DMS53 treated with DMSO at 0.1 percent for 48 hours (cell line): ENCODE data around the gene MAP3K19.
"Not testable (repeated sequence)": the region's sequence is repeated elsewhere in the genome, so short reads cannot be mapped to it uniquely, and the experiment has no call there.

Source experiments
- DNase-seq: peaks from one replicate; lab custom pipeline; 2025; ENCODE audit not compliant: unreplicated experiment; lab: John Stamatoyannopoulos, UW

MAP3K19 gene

DNA sequence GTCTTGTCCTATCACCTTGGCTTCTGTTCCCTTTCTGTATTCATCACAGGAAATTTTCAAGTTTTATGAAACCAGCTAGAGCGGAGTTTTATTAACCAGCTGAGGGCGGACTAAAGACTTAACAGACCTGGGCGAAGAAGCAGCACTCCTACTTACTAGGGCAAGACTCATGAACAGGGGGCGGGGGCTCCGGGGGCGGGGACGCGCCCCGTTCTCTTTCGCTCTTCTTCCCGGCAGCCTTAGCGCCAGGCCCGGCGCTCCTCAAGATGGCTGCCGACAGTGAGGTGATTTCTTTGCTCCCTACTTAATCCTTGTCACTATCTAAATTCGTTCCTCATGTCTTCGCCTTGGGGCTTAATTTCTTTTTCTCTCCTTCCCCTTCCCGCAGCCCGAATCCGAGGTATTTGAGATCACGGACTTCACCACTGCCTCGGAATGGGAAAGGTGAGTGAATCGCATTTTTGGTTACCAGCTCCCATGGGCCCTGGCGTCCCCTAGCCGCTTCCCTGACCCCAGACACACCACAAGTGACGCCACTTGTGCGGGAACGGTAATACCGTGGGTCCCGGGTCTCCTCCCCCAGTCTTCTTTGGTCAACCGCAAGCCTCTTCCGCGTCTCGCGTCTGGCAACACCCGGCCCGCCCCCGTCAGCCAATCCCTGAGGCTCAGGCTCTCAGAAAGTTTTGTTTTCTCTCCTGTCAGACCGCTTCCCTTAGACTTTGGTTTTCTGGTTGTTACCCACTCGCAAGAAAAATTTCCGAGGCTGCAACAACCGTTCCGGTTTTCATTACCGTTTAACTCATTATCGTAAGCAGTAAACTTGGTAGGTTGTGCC lies 5.0 kb upstream of the MAP3K19 start, which contains the start of gene RAB3GAP1:
Gene RAB3GAP1 (plus strand): TSS at position 251 of the 835 bp plus-strand sequence. CDS start 16 bp downstream, at position 267.
- DNase-seq: no peak

DNA sequence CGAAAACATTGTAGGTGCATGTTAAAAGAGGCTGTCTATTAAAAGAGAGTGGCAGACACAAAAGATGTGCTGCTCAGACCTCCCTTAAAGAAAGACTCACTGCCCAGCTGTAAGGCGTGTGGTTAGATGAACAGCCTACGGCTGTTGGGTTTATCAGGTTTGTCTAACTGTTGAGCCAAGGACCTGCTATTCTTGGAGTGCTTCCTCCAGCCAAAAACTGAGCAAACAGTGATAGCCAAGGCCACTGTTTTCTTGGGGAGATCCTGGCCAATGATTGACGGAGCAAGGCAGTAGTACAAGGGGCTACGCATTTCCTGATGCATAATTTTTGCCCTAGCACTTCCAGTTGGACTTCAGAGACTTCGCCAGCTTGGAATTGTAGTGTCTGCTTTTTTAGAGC lies 3.4 kb upstream of the MAP3K19 start:
- DNase-seq: no peak

DNA sequence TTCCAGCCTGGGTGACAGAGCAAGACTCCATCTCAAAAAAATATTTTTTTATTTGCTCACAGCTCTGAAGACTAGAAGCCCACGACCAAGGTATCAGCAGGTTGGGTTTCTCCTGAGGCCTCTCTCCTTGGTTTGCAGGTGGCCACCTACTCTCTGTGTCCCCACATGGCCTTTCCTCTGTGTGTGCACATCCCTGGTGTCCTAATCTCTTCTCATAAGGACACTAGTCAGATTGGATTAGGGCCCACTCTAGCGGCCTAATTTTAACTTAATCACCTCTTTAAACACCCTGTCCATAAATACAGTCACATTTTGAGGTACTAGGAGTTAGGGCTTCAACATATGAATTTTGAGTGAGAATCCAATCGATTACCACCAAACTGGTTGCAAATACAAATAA lies 2.9 kb upstream of the MAP3K19 start:
- no peak for DNase-seq

GRCh38 chr2:135048122-135048521 lies 875 bp upstream of the MAP3K19 start:
- DNase-seq: no peak

- no peak for DNase-seq
These were observed 3.9 kb downstream of the MAP3K19 start for GRCh38 chr2:135043345-135043744.

DNA sequence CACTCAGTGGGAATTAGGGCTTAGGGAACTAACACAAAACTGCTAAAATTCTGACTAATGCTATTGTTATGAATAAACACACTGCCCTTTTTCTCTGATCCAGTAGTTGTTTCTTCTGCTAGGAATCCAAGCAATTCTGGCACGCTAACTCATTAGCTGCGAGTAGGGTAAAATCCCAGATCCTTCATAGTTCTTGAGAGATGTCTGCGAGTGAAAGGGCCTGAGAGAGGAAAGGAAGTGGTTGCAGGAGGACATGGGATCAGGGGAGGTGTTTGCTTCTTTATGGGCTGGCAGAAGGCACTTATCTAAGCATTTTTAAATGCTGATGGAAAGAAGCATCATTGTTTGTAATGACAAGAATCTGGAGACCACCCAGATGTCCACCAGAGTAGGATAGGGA lies 9.4 kb downstream of the MAP3K19 start:
- no peak for DNase-seq

DNA sequence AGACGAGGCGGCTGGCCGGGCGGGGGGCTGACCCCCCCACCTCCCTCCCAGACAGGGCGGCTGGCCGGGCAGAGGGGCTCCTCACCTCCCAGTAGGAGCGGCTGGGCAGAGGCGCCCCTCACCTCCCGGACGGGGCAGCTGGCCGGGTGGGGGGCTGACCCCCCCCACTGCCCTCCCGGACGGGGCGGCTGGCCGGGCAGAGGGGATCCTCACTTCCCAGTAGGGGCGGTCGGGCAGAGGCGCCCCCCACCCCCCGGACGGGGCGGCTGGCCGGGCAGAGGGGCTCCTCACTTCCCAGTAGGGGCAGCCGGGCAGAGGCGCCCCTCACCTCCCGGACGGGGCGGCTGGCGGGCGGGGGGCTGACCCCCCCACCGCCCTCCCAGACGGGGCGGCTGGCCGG lies 14.0 kb downstream of the MAP3K19 start:
- DNase-seq: not testable (repeated sequence)

DNA sequence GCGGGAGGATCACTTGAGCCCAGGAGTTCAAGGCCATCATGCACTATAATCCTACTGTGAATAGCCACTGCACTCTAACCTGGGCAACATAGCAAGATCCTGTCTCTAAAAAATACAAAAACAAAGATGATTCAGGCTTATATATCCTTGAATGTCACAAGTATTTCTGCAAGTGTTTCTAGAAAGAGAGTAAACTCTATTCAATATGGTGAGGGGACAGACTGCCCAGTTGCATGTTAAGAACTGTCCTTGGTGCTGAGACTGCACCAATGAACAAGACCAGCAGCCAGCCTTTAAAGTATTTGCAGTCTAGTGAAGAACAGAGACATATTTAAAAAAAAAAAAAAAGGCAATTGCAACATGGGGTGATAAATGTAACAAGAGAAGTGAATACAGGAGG lies 16.4 kb downstream of the MAP3K19 start:
- DNase-seq: no peak

DNA sequence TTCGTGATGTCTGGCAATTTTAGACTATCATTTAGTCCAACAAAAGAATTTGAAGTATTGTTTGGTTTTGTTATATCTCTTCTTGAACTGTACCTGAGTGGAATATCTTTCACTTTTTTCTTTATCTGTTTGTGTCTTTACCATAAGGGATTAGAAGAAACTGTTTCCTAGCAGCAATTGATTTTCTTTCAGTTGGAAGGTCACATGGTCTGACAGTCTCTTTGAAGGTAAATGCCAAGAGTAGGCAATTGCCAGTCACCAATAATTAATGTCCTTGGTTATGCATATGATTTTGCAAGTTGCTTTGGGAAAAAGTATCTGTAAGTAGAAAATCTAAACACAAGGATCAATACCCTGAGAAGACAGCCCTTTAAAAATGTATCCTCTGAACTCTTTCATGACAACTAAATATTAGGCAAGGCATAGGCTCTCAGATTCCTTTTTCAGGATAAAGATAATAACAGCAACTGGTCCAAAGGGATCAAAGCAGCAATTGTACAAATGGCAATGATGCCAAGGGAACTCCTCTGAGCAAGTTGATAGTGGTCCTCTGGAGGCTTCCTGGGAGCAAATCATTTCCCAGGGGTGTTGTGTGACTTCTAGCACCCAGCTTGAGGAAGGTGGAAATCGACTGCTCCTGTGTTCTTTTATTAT lies 17.6 kb downstream of the MAP3K19 start:
- DNase-seq: no peak

GRCh38 chr2:135023886-135024485 lies 23.3 kb downstream of the MAP3K19 start:
- DNase-seq: no peak

GRCh38 chr2:135022952-135023880 lies 24.0 kb downstream of the MAP3K19 start:
- no peak for DNase-seq

GRCh38 chr2:135021618-135022017 lies 25.6 kb downstream of the MAP3K19 start:
- no peak for DNase-seq

DNA sequence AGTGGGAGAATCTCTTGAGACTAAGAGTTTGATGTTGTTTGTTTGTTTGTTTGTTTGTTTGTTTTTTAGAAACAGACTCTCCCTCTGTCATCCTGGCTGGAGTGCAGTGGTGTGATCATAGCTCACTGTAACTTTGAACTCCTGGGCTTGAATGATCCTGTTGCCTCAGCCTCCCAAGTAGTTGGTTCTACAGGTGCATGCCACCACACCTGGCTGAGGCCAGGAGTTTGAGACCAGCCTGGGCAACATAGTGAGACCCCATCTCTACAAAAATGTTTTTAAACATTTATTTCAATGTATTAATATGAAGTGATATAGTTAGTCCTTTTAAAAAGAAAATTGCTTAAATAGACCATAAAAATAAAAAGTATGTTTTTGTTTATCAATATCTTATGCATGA lies 35.6 kb downstream of the MAP3K19 start:
- DNase-seq: no peak

DNA sequence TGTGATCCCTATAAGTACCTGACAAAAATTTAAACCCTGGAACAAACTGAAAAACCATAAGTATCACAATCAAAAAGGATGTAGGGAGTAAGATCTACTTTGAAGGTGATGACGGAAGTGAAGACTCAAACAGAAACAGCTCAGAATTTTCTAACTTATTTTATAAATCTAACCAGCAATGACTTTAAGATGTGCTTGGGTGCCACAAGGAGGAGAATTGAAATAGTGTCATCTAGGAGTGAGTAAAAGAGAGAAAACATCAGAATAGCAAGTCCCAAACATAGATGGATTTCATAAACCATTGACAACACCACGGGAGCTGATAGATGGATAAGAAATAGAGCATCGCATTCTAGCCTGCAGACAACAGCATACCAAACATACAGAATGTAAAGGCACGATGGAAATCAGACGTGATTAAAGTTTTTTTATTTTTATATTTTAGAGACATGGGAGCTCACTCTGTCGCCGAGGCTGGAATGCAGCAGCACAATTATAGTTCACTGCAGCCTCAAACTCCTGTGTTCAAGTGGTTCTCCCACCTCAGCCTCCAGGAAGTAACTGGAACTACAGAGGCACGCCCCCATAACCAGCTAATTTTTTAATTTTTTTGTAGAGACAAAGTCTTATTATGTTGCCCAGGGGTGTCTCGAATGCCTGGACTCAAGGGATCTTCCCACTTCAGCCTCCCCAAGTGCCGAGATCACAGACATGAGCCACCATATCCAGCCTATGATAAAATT lies 36.9 kb downstream of the MAP3K19 start:
- no peak for DNase-seq

DNA sequence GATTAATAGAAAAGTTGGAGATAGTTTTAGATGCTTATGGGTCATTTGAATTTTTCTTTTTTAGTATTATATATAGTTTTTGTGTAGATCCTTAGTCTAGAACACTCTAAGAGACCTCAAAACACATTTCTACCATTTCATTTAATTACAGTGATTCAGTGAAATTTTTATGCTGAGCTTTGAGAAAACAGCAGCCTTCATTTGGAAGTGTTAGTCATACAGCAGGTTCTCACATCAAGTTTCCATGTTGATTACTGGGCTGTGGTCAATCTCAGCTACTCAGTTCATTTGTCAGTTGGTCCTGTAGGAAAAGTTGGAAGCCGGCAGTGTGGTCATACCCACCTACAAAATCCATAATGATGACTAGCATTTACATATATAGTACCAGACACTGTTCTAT lies 37.9 kb downstream of the MAP3K19 start:
- DNase-seq: no peak

DNA sequence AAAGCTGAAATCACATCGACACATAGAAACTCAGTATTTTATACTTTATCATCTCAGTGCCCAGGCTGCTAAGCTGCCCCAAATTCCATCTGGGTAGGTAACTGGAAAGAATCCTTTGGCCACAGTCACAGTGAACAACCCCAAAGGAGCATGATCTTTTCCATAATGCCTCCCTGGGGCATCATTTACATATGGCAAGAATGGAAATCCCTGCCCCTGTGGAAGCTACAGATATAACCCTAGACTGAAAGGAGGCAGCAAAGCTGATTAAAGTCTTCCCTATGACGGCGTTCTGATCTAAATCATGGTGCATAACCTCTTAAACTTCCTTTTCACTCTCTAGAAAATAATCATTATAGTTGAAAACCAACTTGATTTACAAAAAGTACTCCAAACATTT lies 41.5 kb downstream of the MAP3K19 start:
- DNase-seq: no peak

- DNase-seq: peak; percentile 20
These were observed 43.1 kb downstream of the MAP3K19 start for GRCh38 chr2:135004005-135004746.

GRCh38 chr2:135002836-135003235 lies 44.4 kb downstream of the MAP3K19 start:
- DNase-seq: no peak

GRCh38 chr2:134999521-134999920 lies 47.7 kb downstream of the MAP3K19 start:
- no peak for DNase-seq
